ENCODE results near the gene NUPR1. TPM values are rescaled to one million over a fixed set of nuclear protein-coding genes. Genes with fewer than 3 reads are reported as not detected.
A peak's percentile ranks its signal among the peaks of the same experiment; 100 is the strongest.

NUPR1 gene
- total and polyA plus RNA-seq, 4 donors: 8.0 to 828 (median 202) TPM

DNA sequence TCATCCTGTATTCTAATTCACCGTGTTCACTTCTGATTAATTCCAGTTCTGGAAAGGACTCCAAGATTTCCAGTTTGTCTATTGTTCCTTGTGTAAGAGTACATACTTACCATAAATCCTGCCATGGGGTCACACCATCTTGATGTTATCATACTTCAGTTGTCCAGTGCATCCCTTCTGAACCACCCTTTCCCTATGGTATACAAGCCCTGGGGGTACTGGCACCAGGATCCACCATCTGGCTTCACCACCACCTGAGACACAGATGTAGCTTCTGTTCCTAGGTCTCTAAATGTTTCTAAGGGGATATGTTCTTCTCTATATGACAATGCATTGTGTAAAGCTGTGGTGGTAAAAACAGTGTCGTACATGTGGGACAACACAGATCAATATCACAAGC, 36.2 kb upstream of the NUPR1 start:
- H3K27me3 ChIP-seq (ENCODE audit: control insufficient read depth in 3 of 3, insufficient read depth in 3 of 3, low read length in 2 of 3): no peaks in the 10 kb centered on the region
- TF ChIP-seq CTCF (IDR thresholded peaks at IDR 0.05; ENCODE audit: control extremely low read depth, extremely low read depth): no peak
- no peak for DNase-seq
- H3K4me3 ChIP-seq: no peak overlapping the region
- H3K27ac ChIP-seq (ENCODE audit: low read depth in 1 of 2, low read length in 1 of 2): no peak overlapping the region
- 92 to 96% methylated on average over 2 of the region's 2 CpGs for WGBS, 2 donors
- no peak overlapping the region for H3K9ac ChIP-seq (ENCODE audit: insufficient read depth in 1 of 2, low read length in 2 of 2)
- H3K4me1 ChIP-seq (ENCODE audit: control insufficient read depth in 5 of 5, insufficient read depth in 5 of 5, low read length in 5 of 5): peaks cover 6 to 21% (median 14%) of the 10 kb centered on the region in 5 donors
- no peaks in the 10 kb centered on the region for H3K36me3 ChIP-seq (ENCODE audit: control insufficient read depth in 4 of 4, insufficient read depth in 4 of 4, low read length in 4 of 4)
- ATAC-seq (ENCODE audit: insufficient read depth, low FRiP score): no peak
- H3K9me3 ChIP-seq (ENCODE audit: control insufficient read depth in 4 of 4, insufficient read depth in 3 of 4, low read length in 3 of 4): peaks cover 0 to 1% (median 0%) of the 10 kb centered on the region in 4 donors

DNA sequence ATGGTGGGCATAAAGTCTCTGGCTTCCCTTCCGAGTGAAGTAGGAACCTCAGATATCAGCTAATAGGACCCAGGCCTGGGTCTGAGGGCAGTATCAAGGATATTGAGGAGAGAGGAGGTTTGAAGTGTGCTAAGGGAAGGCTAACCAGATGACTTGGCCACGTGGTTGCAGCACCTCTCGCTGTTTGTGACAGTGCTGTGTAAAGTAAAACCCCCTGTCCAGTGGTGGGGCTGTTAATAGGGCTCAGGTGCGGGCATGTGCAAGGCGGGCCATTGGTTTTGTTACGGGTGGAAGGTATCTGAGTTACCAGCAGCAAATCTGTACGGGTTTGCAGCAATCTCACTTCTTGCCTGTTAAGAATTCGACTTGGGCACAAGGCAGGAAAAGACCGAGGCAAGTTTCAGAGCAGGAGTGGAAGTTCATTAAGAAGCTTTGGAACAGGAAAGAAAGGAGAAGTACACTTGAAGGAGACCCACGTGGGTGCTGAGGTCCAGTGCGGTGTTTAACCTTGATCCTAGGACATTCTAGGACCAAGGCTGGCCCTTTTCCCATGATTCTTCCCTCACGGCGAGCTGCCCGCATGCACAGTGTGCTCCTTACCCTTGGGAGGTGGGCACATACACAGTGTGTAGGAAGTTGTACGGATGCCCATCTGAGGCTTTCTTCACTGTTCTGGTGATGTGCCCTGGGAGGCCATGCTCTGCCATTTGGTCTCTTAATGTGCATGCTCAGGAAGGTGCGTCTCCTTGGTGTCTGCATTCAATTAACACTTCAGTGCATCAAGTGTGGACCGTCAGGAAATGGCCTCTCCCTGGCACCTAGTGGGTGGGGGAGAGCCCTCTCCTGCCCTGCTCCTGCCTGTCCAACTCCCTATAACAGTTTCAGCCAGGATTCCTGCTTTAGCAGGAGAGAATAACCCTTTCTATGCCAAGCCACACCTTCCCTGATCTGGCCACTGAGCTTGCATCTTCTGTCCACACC, 35.3 kb upstream of the NUPR1 start:
- H3K27me3 ChIP-seq (ENCODE audit: control insufficient read depth in 3 of 3, insufficient read depth in 3 of 3, low read length in 2 of 3): no peaks in the 10 kb centered on the region
- no peak for DNase-seq
- peak overlapping the region in 1 of 2 donors; percentile 76 for H3K27ac ChIP-seq (ENCODE audit: low read depth in 1 of 2, low read length in 1 of 2)
- peak; percentile 17 for ATAC-seq (ENCODE audit: insufficient read depth, low FRiP score)
- H3K4me3 ChIP-seq: no peak overlapping the region
- H3K9ac ChIP-seq (ENCODE audit: insufficient read depth in 1 of 2, low read length in 2 of 2): no peak overlapping the region
- WGBS, 2 donors: 60 to 64% methylated on average over 17 of the region's 17 CpGs
- H3K9me3 ChIP-seq (ENCODE audit: control insufficient read depth in 4 of 4, insufficient read depth in 3 of 4, low read length in 3 of 4): peaks cover 0 to 1% (median 0%) of the 10 kb centered on the region in 4 donors
- H3K4me1 ChIP-seq (ENCODE audit: control insufficient read depth in 5 of 5, insufficient read depth in 5 of 5, low read length in 5 of 5): peaks cover 6 to 22% (median 14%) of the 10 kb centered on the region in 5 donors
- no peaks in the 10 kb centered on the region for H3K36me3 ChIP-seq (ENCODE audit: control insufficient read depth in 4 of 4, insufficient read depth in 4 of 4, low read length in 4 of 4)
- no peak for TF ChIP-seq CTCF (IDR thresholded peaks at IDR 0.05; ENCODE audit: control extremely low read depth, extremely low read depth)

- WGBS, 2 donors: 57 to 59% methylated on average over 15 of the region's 15 CpGs
- peaks cover 6 to 22% (median 14%) of the 10 kb centered on the region in 5 donors for H3K4me1 ChIP-seq (ENCODE audit: control insufficient read depth in 5 of 5, insufficient read depth in 5 of 5, low read length in 5 of 5)
- H3K27ac ChIP-seq (ENCODE audit: low read depth in 1 of 2, low read length in 1 of 2): peak overlapping the region in 1 of 2 donors; percentile 37
- no peaks in the 10 kb centered on the region for H3K27me3 ChIP-seq (ENCODE audit: control insufficient read depth in 3 of 3, insufficient read depth in 3 of 3, low read length in 2 of 3)
- peak; percentile 82 to 87 (median 83) for DNase-seq
- peak overlapping the region in 1 of 2 donors; percentile 53 for H3K9ac ChIP-seq (ENCODE audit: insufficient read depth in 1 of 2, low read length in 2 of 2)
- ATAC-seq (ENCODE audit: insufficient read depth, low FRiP score): no peak
- TF ChIP-seq CTCF (IDR thresholded peaks at IDR 0.05; ENCODE audit: control extremely low read depth, extremely low read depth): no peak
- peaks cover 0 to 1% (median 0%) of the 10 kb centered on the region in 4 donors for H3K9me3 ChIP-seq (ENCODE audit: control insufficient read depth in 4 of 4, insufficient read depth in 3 of 4, low read length in 3 of 4)
- no peak overlapping the region for H3K4me3 ChIP-seq
- no peaks in the 10 kb centered on the region for H3K36me3 ChIP-seq (ENCODE audit: control insufficient read depth in 4 of 4, insufficient read depth in 4 of 4, low read length in 4 of 4)
Measured at GRCh38 chr16:28572696-28573510, 34.1 kb upstream of the NUPR1 start.

Data from lung (tissue), 12 donors.